Gastroesophageal sphincter (tissue), 3 donors: ENCODE results near the gene UBE2I.

Source experiments
- EP300 ChIP-seq: sonication (generic); formaldehyde crosslinking; IDR thresholded peaks from one replicate; pipeline ENCODE4 v1.6.1; 2017; ENCODE audit warnings: antibody characterized with exemption, mild to moderate bottlenecking
- POLR2A ChIP-seq, 2 donors: fragments of 450-650 bp; IDR thresholded peaks; one replicate each; pipeline ENCODE4 v1.6.1; 2017; ENCODE audit warnings: antibody characterized with exemption in 2 of 2, mild to moderate bottlenecking in 2 of 2, moderate library complexity in 1 of 2
- POLR2AphosphoS5 ChIP-seq: sonication (generic); formaldehyde crosslinking; IDR thresholded peaks from one replicate; pipeline ENCODE4 v1.6.1; 2017; ENCODE audit warnings: antibody characterized with exemption
- TF ChIP-seq, protein P1 (sequence below), 4 experiments: fragments of 200-600 bp in 2 of 4; fragments of 450-650 bp in 2 of 4; sonication (generic) in 1 of 4; IDR thresholded peaks; one replicate each; pipeline ENCODE4 v1.5.1; 2017 to 2019; ENCODE audit warnings: antibody characterized with exemption in 4 of 4, mild to moderate bottlenecking in 2 of 4, moderate library complexity in 2 of 4

DNA sequence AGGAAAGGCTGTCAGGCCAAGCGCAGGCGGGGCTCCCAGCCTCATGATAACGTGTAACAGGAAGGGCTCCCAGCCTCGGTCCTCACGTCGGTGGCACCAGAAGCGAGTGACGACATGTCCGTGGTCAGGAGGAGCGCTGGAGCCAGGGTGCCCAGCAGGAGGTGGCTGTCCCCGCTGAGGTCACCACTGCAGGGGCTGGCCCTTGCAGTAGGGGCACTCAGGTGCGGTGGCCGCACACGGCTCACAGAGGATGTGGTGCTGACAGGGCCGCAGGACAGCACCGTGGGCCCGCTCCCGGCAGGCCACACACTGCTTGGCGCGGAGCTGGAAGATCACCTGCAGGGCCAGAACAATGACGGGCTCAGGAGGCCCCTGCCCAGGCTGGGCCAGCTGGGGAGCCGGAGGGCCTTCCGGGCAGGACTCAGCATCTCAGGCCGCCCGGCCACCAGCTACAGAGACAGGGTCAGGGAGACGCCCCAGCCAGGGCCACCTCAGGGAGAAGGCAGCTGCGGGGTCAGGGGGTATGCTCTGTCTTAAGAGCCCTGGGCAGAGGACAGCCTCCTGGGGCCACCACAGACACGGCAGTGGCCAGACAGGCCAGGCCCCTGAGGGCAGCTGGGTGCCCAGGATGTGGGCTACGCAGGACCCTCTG, 56.8 kb downstream of the UBE2I start:
- no peak for TF ChIP-seq POLR2A (IDR thresholded peaks at IDR 0.05)
- TF ChIP-seq, protein P1, sequence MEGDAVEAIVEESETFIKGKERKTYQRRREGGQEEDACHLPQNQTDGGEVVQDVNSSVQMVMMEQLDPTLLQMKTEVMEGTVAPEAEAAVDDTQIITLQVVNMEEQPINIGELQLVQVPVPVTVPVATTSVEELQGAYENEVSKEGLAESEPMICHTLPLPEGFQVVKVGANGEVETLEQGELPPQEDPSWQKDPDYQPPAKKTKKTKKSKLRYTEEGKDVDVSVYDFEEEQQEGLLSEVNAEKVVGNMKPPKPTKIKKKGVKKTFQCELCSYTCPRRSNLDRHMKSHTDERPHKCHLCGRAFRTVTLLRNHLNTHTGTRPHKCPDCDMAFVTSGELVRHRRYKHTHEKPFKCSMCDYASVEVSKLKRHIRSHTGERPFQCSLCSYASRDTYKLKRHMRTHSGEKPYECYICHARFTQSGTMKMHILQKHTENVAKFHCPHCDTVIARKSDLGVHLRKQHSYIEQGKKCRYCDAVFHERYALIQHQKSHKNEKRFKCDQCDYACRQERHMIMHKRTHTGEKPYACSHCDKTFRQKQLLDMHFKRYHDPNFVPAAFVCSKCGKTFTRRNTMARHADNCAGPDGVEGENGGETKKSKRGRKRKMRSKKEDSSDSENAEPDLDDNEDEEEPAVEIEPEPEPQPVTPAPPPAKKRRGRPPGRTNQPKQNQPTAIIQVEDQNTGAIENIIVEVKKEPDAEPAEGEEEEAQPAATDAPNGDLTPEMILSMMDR (IDR thresholded peaks at IDR 0.05), result no peak
- TF ChIP-seq EP300, result no peak
- no peak for TF ChIP-seq POLR2AphosphoS5
